ENCODE data around the gene LSM8.
A peak's percentile ranks its signal among the peaks of the same experiment; 100 is the strongest.

LSM8 gene

DNA sequence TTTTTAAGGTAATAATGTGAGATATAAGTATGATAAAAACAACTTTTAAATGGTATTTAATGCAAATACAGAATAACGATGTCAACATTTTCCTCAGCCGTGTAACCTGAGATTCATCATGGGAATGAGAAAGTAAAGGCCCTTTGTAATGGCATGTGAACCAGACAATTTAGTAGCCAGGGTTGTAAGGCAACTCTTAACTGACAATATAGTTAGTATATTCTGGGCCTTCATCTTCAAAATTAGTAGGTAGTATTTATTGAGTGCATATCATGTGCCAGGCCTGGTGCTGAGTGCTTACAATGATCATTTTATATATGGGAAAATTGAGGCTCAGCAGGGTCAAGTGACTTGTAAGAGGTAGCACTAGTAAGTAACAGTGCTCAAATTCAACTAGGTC is 10.6 kb downstream of the LSM8 start:
- in situ Hi-C loops (cut with HindIII; ENCODE audit: low sequenced_read_pairs): no loop called here

DNA sequence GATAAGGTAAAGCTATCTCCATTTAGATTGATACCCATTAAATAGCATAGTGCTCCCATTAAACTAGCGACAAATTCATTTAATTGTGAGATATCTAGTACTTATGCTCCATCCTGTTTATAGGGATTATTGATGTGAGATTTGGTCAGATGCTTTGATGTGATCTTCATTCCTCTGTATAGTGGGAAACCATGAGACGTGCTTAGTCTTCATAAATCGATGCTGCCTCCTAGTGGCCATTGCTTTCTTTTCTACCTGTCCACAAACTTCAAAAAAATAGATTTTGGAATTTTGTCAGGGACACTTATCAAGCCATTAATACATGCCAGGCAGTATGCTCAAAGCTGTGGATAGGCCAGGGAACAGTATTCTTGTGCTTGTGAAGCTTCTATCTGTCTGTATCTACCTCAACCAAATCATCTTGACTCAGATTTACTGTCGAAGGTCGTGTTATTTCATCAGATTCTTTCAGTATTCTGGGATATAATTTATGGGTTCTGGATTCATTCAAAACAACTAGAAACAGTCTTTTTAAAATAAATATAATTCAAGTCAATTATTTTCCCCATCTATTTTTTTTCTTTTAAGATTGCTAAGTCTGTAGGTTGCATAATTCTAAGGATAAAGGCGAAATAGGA is 12.0 kb downstream of the LSM8 start:
- in situ Hi-C loops (cut with HindIII; ENCODE audit: low sequenced_read_pairs): no loop called here
- TF ChIP-seq, protein P1, sequence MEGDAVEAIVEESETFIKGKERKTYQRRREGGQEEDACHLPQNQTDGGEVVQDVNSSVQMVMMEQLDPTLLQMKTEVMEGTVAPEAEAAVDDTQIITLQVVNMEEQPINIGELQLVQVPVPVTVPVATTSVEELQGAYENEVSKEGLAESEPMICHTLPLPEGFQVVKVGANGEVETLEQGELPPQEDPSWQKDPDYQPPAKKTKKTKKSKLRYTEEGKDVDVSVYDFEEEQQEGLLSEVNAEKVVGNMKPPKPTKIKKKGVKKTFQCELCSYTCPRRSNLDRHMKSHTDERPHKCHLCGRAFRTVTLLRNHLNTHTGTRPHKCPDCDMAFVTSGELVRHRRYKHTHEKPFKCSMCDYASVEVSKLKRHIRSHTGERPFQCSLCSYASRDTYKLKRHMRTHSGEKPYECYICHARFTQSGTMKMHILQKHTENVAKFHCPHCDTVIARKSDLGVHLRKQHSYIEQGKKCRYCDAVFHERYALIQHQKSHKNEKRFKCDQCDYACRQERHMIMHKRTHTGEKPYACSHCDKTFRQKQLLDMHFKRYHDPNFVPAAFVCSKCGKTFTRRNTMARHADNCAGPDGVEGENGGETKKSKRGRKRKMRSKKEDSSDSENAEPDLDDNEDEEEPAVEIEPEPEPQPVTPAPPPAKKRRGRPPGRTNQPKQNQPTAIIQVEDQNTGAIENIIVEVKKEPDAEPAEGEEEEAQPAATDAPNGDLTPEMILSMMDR (IDR thresholded peaks at IDR 0.05; ENCODE audit: low read depth, low read length): peak; percentile 73
- peak; percentile 72 for DNase-seq (ENCODE audit: low read depth, low spot score)
- no peak overlapping the region for H3K4me3 ChIP-seq (ENCODE audit: low read depth, low read length)

More for the DNA sequence above, 10.6 kb downstream of the LSM8 start:
- DNase-seq (ENCODE audit: low read depth, low spot score): no peak
- no peak overlapping the region for H3K4me3 ChIP-seq (ENCODE audit: low read depth, low read length)
- TF ChIP-seq, protein P1 (IDR thresholded peaks at IDR 0.05; ENCODE audit: low read depth, low read length): no peak

DNA sequence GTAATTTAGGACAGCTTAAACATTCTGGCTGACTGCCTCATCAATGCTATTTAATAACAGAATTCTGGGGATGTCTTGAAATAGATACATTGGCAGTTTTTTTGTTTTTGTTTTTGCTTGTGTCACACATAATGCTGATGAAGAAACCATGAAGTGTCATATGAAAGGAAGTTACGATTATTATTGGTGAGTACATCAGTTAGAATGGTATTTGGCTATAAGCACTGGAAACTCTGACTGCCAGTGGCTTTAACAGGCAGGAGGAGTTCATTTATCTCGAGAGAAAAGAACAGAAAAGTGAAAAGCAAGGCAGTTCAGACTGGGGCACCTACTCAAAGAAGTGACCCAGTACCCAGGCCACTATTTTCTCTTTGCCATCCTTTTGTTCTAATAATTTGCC is 18.1 kb downstream of the LSM8 start:
- H3K4me3 ChIP-seq (ENCODE audit: low read depth, low read length): no peak overlapping the region
- in situ Hi-C loops (cut with HindIII; ENCODE audit: low sequenced_read_pairs): no loop called here
- TF ChIP-seq, protein P1 (IDR thresholded peaks at IDR 0.05; ENCODE audit: low read depth, low read length): no peak
- DNase-seq (ENCODE audit: low read depth, low spot score): no peak

DNA sequence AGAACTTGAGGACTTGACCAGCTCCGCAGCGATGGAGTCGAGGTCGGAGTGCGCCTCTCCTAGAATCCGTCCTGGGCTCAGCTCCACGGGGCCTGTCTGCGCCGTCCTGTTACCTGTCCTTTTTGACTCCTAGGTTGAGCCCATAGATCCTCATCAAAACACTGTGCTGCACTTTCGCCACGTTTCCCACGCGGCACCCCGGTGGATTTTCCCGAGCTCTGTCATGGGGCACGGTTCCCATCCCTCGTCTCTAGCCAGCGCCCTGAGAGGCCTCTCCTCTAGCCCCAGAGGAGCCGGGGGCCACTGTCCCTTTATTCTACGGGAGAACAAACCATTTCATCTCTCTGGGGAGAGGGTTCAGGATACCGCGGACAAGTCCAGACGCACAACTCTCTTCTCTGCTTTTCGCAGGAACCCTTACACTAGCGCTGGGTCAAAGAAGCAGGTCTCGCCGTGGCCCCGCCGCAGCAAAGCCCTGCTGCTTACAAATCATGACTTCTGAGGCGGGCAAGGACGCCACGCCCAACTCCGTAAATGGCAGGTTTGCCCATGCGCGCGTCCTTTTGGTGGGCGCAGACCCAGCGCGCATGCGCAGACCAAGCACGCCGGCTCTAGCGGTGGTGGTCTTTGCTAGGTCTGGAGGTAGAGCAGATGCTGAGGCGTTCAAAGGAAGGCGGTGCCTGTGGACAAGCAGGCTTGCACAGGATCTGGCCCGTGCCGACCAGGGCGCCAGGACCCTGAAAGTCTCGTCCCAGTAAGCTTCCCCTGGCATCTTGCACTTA is 30.3 kb downstream of the LSM8 start:
- H3K4me3 ChIP-seq (ENCODE audit: low read depth, low read length): peak overlapping the region; percentile 63
- in situ Hi-C loops (cut with HindIII; ENCODE audit: low sequenced_read_pairs): no loop called here
- TF ChIP-seq, protein P1 (IDR thresholded peaks at IDR 0.05; ENCODE audit: low read depth, low read length): no peak
- peak; percentile 88 for DNase-seq (ENCODE audit: low read depth, low spot score)

DNA sequence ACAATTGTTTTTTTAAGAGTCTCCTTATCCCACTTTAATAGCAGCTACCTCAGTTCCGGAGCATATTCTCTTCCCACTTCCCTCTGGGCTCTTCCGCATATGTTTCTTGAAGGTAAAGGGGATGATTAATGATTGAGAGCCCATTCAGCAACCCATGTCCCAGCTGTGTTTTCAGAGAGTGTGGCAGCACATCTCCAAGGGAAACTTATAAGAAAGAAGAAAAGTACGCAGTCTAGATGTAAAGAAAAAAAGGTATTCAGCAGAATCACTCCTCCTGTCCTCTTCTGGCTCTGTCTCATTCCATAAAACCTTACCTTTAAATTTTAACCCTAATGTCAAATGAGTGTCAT is 30.8 kb downstream of the LSM8 start:
- in situ Hi-C loops (cut with HindIII; ENCODE audit: low sequenced_read_pairs): no loop called here

DNA sequence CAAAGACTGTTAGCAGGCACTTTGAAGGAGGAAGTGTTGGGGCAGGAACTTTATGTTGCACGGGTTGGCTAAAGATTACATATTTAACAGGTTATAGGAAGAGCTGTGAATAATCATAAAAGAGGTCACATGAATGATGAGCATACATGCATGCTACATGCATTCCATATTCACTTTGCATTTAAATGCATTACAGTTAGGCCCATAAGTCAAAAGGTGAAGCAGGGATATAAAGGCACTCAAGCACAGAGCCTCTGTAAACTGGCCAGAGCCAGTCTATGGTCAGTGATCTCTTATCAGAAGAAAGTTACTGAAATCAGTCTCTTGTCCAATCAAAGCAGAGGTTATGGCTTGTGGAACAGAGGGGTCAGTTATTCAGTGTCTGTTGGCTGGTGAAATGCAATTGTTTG is 33.3 kb downstream of the LSM8 start:
- no peak overlapping the region for H3K4me3 ChIP-seq (ENCODE audit: low read depth, low read length)
- no peak for DNase-seq (ENCODE audit: low read depth, low spot score)
- in situ Hi-C loops (cut with HindIII; ENCODE audit: low sequenced_read_pairs): no loop called here
- TF ChIP-seq, protein P1 (IDR thresholded peaks at IDR 0.05; ENCODE audit: low read depth, low read length): no peak

More for the DNA sequence above, 30.8 kb downstream of the LSM8 start:
- H3K4me3 ChIP-seq (ENCODE audit: low read depth, low read length): peak overlapping the region; percentile 63
- DNase-seq (ENCODE audit: low read depth, low spot score): no peak
- TF ChIP-seq, protein P1 (IDR thresholded peaks at IDR 0.05; ENCODE audit: low read depth, low read length): no peak

Measured in astrocyte of the spinal cord (primary cell).